ENCODE results near the gene CHRNG. TPM values are rescaled to one million over a fixed set of nuclear protein-coding genes. Genes with fewer than 3 reads are reported as not detected.
A peak's percentile ranks its signal among the peaks of the same experiment; 100 is the strongest.
"Not testable (repeated sequence)": the region's sequence is repeated elsewhere in the genome, so short reads cannot be mapped to it uniquely, and the experiment has no call there.

Gene CHRNG
- total RNA-seq, 1 donor from 2014 or later, result not detected

GRCh38 chr2:232528746-232529460 lies 10.6 kb upstream of the CHRNG start:
- intact Hi-C loops (cut with micrococcal nuclease), result no loop called here
- no peaks in the 10 kb centered on the region for H3K36me3 Mint-ChIP-seq (ENCODE audit: low read depth)
- H3K27ac Mint-ChIP-seq, result no peak overlapping the region
- H3K4me3 Mint-ChIP-seq, result no peak overlapping the region
- H3K27me3 Mint-ChIP-seq, result peaks cover 16% of the 10 kb centered on the region
- H3K9me3 Mint-ChIP-seq, result no peaks in the 10 kb centered on the region
- peak; percentile 59 for DNase-seq
- H3K4me1 Mint-ChIP-seq, result peaks cover 6% of the 10 kb centered on the region

DNA sequence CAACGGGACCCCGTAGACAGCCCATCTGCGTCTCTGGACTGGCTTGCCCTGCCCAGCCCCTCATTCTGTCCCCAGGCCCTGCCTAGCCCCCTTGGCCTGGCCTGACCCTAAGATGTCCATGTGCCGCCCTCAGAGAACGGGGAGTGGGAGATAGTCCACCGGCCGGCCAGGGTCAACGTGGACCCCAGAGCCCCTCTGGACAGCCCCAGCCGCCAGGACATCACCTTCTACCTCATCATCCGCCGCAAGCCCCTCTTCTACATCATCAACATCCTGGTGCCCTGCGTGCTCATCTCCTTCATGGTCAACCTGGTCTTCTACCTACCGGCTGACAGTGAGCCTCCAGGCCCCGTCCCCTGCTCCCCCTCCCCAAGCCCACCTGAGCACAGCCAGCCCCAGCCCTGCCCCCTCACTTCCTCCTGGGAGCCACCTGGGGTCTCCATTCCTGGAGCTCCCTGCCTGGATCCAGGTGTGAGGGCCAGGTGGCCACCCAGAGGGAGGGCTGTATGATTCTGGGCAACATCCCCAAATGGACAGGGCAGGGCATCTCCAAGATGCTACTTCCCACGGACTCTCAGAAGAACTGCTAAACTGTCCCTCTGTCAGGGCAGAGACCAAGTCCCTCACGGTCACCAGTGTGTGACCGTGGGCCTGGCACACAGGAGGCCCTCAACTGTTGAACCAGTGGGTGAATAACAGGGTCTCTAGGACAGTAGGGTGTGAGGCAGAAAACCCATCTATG lies 9.5 kb upstream of the CHRNG start:
- Mint-ChIP-seq H3K36me3 (ENCODE audit: low read depth) (no peaks in the 10 kb centered on the region), H3K27ac (no peak overlapping the region), H3K4me3 (no peak overlapping the region), H3K4me1 (peaks cover 6% of the 10 kb centered on the region), H3K27me3 (peaks cover 9% of the 10 kb centered on the region), H3K9me3 (no peaks in the 10 kb centered on the region)
- DNase-seq, result no peak
- intact Hi-C loops (cut with micrococcal nuclease), result no loop called here

DNA sequence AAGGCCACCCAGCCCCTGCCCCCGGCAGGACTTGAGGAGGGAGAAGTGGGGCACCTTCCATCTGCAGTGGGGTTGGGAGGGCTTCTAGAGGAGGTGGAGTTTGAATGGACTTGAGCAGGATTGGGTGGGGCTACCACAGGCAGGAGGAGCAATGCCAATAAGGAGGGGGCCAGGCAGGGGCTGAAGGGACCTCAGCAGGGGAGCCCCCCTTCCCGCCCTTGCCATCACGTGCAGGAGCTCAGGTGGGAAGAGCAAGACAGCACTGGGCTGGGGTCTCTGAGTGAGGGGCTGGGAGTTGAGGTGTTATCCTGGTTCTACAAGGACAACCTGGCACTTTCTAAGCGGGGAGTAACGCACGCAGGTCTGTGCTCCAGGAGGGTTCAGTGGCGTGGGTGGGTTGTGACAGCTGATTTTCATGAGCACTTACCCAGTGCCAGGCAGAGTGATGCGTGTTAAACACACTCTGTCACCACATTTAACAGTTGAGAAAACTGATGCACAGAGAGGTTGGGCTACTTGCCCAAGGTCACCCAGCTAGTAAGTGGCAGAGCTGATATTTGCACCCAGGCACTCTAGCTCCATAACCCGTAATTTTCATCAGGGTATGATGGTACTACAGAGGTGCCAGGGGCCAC lies 8.7 kb upstream of the CHRNG start:
- H3K27me3 Mint-ChIP-seq, result peaks cover 9% of the 10 kb centered on the region
- intact Hi-C loops (cut with micrococcal nuclease), result no loop called here
- H3K36me3 Mint-ChIP-seq (ENCODE audit: low read depth), result no peaks in the 10 kb centered on the region

GRCh38 chr2:232532419-232532818 lies 7.1 kb upstream of the CHRNG start:
- Mint-ChIP-seq H3K4me3 (no peak overlapping the region), H3K4me1 (peaks cover 6% of the 10 kb centered on the region), H3K9me3 (no peaks in the 10 kb centered on the region), H3K27ac (no peak overlapping the region), H3K36me3 (ENCODE audit: low read depth) (no peaks in the 10 kb centered on the region), H3K27me3 (peaks cover 4% of the 10 kb centered on the region)
- no peak for DNase-seq
- intact Hi-C loops (cut with micrococcal nuclease), result no loop called here

More for the DNA sequence above, 8.7 kb upstream of the CHRNG start:
- no peak overlapping the region for H3K4me3 Mint-ChIP-seq
- H3K27ac Mint-ChIP-seq, result no peak overlapping the region
- H3K4me1 Mint-ChIP-seq, result peaks cover 6% of the 10 kb centered on the region
- no peak for DNase-seq
- no peaks in the 10 kb centered on the region for H3K9me3 Mint-ChIP-seq

GRCh38 chr2:232532821-232533220 lies 6.7 kb upstream of the CHRNG start:
- H3K27ac Mint-ChIP-seq; intact Hi-C loops (cut with micrococcal nuclease); DNase-seq; H3K4me1 Mint-ChIP-seq; H3K27me3 Mint-ChIP-seq; H3K4me3 Mint-ChIP-seq; H3K9me3 Mint-ChIP-seq; H3K36me3 Mint-ChIP-seq (ENCODE audit: low read depth): not testable (repeated sequence)

DNA sequence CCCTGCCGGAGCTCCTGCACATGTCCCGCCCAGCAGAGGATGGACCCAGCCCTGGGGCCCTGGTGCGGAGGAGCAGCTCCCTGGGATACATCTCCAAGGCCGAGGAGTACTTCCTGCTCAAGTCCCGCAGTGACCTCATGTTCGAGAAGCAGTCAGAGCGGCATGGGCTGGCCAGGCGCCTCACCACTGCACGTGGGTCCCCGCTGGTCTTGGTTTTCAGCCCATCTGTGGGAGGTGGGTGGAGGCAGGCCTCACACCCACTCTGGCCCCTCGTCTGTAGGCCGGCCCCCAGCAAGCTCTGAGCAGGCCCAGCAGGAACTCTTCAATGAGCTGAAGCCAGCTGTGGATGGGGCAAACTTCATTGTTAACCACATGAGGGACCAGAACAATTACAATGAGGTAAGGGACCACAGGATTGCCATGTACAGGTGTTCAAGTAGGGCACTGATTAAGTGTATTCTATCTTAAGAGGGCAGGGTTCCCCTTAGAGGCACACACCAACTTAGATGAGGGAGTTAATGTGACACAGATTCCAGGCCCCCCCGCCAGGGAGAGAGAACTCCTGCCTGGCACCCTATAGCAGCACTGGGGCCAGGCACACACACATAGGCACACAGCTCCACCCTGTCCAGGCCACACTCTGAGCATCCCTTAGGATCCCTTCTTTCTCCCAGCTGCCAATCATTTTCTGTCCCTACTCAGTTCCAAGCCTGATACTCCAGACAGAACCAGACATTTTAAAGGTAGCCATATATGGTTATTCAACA lies 5.4 kb upstream of the CHRNG start:
- peaks cover 2% of the 10 kb centered on the region for H3K4me1 Mint-ChIP-seq
- peaks cover 5% of the 10 kb centered on the region for H3K27me3 Mint-ChIP-seq
- no peaks in the 10 kb centered on the region for H3K36me3 Mint-ChIP-seq (ENCODE audit: low read depth)
- no peak for DNase-seq
- H3K4me3 Mint-ChIP-seq, result no peak overlapping the region
- no peak overlapping the region for H3K27ac Mint-ChIP-seq
- intact Hi-C loops (cut with micrococcal nuclease), result no loop called here
- no peaks in the 10 kb centered on the region for H3K9me3 Mint-ChIP-seq

DNA sequence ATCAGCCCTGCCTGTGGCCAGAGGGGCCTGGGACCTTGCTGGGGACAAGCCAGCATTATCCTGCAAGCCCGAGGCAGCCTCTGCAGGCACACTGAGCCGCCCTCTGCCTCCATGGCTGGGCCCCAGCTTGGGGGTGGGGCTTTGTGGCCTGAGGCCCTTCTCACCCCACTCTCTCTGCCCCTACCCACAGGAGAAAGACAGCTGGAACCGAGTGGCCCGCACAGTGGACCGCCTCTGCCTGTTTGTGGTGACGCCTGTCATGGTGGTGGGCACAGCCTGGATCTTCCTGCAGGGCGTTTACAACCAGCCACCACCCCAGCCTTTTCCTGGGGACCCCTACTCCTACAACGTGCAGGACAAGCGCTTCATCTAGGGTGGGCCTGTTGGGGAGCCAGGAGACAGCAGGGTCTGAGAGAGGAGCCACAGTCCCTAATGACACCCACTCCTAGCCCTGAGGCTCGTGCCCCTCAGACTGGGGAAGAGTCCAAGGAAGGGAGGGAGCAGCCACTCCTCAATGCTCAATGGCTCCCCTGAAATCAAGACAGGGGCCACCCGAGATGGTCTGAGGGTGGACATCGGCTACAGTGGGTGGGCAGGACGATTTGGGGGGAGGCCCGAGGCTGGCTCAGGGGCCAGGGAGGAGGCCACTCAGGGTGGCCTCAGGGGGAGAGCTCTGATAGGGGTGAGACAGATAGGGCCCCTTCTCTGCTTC lies 4.4 kb upstream of the CHRNG start:
- H3K27me3 Mint-ChIP-seq, result peaks cover 5% of the 10 kb centered on the region
- no peak for DNase-seq
- intact Hi-C loops (cut with micrococcal nuclease), result no loop called here
- peaks cover 2% of the 10 kb centered on the region for H3K4me1 Mint-ChIP-seq
- no peak overlapping the region for H3K4me3 Mint-ChIP-seq
- H3K27ac Mint-ChIP-seq, result no peak overlapping the region
- no peaks in the 10 kb centered on the region for H3K9me3 Mint-ChIP-seq
- no peaks in the 10 kb centered on the region for H3K36me3 Mint-ChIP-seq (ENCODE audit: low read depth)

GRCh38 chr2:232535761-232536530 lies 3.5 kb upstream of the CHRNG start:
- Mint-ChIP-seq H3K27me3 (peaks cover 5% of the 10 kb centered on the region), H3K4me3 (no peak overlapping the region), H3K4me1 (peaks cover 2% of the 10 kb centered on the region), H3K36me3 (ENCODE audit: low read depth) (no peaks in the 10 kb centered on the region), H3K27ac (no peak overlapping the region), H3K9me3 (no peaks in the 10 kb centered on the region)
- DNase-seq, result no peak
- intact Hi-C loops (cut with micrococcal nuclease), result no loop called here

DNA sequence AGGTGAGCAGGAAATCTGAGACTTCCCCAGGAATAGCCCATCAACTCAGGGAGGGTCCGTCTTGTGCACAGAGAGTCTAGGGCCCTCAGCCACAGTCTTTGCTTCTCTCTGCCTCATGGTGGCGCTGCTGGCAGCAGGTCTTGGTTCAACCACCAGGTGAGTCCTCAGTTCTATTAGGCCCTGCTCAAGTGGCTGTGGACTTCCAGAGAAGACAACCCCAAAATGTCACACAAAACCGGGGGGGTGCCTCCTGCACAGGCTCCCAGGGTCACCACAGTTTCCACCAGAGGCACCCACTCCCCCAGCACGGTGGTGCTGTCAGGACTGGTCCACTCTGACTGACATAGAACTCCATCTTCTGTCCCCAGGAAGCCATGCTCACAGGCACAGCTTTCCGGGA lies 2.4 kb upstream of the CHRNG start:
- Mint-ChIP-seq H3K36me3 (ENCODE audit: low read depth) (no peaks in the 10 kb centered on the region), H3K27me3 (peaks cover 5% of the 10 kb centered on the region), H3K4me1 (peaks cover 2% of the 10 kb centered on the region), H3K4me3 (no peak overlapping the region), H3K27ac (no peak overlapping the region), H3K9me3 (no peaks in the 10 kb centered on the region)
- intact Hi-C loops (cut with micrococcal nuclease), result no loop called here
- DNase-seq, result peak; percentile 64

DNA sequence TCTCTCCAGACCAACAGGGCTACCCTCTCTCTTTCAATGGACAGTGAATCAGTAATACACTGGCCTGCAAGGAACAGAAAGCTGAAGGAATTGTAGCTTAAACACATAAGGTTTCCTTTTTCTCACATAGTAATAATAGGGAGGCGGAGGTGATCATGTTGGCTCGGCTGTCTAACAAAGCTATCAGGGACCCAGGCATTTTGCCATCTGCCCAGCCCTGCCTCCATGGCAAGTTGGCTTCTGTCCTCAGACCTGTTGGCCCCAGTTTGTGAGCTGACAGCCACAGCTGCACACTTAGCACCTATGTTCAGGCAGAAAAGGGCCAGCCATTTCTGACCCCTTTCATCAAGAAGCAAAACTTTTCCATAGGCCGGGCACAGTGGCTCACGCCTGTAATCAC lies 2.0 kb upstream of the CHRNG start:
- intact Hi-C loops (cut with micrococcal nuclease), result no loop called here
- H3K27me3 Mint-ChIP-seq, result peaks cover 5% of the 10 kb centered on the region

GRCh38 chr2:232538671-232539070 lies 821 bp upstream of the CHRNG start:
- H3K4me3 Mint-ChIP-seq, result no peak overlapping the region
- no peak for DNase-seq
- H3K27me3 Mint-ChIP-seq, result peaks cover 5% of the 10 kb centered on the region
- peaks cover 3% of the 10 kb centered on the region for H3K36me3 Mint-ChIP-seq (ENCODE audit: low read depth)
- H3K4me1 Mint-ChIP-seq, result peaks cover 5% of the 10 kb centered on the region
- no peak overlapping the region for H3K27ac Mint-ChIP-seq
- intact Hi-C loops (cut with micrococcal nuclease), result no loop called here
- H3K9me3 Mint-ChIP-seq, result no peaks in the 10 kb centered on the region

More for the DNA sequence above, 2.0 kb upstream of the CHRNG start:
- H3K4me1 Mint-ChIP-seq, result peaks cover 2% of the 10 kb centered on the region
- DNase-seq, result no peak
- H3K27ac Mint-ChIP-seq, result no peak overlapping the region
- H3K36me3 Mint-ChIP-seq (ENCODE audit: low read depth), result no peaks in the 10 kb centered on the region
- H3K9me3 Mint-ChIP-seq, result no peaks in the 10 kb centered on the region
- no peak overlapping the region for H3K4me3 Mint-ChIP-seq

DNA sequence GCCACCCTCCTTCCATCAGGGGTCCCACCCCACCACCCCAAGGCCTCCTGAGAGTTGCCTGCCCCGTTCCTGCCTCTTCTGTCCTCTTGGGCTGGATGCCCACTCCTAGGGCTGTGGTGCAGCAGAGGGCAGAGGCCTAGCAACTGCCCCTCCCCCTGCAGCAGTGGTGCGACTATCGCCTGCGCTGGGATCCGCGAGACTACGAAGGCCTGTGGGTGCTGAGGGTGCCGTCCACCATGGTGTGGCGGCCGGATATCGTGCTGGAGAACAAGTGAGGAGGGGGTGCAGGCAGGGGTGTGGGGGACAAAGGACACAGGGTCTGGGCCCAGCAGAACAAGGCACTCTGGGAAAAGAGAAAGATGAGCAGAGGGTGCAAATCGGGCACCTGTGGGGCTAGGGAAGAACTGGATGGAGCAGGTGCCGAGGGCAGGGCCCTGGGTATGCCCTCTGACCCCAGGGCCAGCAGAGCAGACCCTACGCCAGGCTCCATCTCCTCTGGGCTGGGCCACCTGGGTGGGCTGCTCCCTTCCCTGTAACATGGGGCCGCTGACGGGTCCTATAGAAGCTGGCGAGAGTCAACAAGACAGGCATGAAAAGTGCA lies 1.0 kb downstream of the CHRNG start:
- Mint-ChIP-seq H3K36me3 (ENCODE audit: low read depth) (peaks cover 7% of the 10 kb centered on the region), H3K27me3 (peaks cover 5% of the 10 kb centered on the region), H3K27ac (no peak overlapping the region), H3K4me1 (peaks cover 5% of the 10 kb centered on the region), H3K9me3 (no peaks in the 10 kb centered on the region), H3K4me3 (no peak overlapping the region)
- intact Hi-C loops (cut with micrococcal nuclease), result no loop called here
- no peak for DNase-seq
